ENCODE measurements around the gene CMIP.

CMIP gene

DNA sequence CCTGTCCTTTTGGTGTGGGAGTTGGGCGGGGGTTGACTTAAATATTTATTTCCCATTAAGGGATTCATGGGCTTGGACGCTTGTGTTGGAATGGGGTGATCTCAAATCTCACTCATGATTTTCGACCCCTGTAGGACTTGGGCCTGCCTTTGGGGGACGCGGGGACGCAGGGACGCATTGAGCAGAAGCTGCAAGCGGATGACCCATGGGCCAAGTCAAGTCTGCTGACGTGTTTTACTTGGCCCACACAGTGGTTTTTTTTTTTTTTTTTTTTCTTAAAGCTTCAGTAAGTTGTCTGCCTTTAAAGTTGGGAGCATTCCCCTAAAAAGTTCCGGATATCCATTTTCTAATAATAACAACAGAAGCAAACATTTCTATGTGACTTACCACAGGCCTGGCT lies 28.9 kb downstream of the CMIP start:
- TF ChIP-seq, protein P1, sequence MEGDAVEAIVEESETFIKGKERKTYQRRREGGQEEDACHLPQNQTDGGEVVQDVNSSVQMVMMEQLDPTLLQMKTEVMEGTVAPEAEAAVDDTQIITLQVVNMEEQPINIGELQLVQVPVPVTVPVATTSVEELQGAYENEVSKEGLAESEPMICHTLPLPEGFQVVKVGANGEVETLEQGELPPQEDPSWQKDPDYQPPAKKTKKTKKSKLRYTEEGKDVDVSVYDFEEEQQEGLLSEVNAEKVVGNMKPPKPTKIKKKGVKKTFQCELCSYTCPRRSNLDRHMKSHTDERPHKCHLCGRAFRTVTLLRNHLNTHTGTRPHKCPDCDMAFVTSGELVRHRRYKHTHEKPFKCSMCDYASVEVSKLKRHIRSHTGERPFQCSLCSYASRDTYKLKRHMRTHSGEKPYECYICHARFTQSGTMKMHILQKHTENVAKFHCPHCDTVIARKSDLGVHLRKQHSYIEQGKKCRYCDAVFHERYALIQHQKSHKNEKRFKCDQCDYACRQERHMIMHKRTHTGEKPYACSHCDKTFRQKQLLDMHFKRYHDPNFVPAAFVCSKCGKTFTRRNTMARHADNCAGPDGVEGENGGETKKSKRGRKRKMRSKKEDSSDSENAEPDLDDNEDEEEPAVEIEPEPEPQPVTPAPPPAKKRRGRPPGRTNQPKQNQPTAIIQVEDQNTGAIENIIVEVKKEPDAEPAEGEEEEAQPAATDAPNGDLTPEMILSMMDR (IDR thresholded peaks at IDR 0.05; ENCODE audit: low read depth, low read length, missing control alignments), result no peak
- no peak overlapping the region for H3K4me3 ChIP-seq (ENCODE audit: low read depth, low read length)
- H3K36me3 ChIP-seq (replicated peaks), result no peaks in the 10 kb centered on the region
- no peaks in the 10 kb centered on the region for H3K27me3 ChIP-seq (replicated peaks)
- in situ Hi-C loops (cut with HindIII; ENCODE audit: low pct_ligation_motif_present, low sequenced_read_pairs), result no loop called here
- DNase-seq, result peak; percentile 52
- H3K27ac ChIP-seq, result peak overlapping the region; percentile 65

DNA sequence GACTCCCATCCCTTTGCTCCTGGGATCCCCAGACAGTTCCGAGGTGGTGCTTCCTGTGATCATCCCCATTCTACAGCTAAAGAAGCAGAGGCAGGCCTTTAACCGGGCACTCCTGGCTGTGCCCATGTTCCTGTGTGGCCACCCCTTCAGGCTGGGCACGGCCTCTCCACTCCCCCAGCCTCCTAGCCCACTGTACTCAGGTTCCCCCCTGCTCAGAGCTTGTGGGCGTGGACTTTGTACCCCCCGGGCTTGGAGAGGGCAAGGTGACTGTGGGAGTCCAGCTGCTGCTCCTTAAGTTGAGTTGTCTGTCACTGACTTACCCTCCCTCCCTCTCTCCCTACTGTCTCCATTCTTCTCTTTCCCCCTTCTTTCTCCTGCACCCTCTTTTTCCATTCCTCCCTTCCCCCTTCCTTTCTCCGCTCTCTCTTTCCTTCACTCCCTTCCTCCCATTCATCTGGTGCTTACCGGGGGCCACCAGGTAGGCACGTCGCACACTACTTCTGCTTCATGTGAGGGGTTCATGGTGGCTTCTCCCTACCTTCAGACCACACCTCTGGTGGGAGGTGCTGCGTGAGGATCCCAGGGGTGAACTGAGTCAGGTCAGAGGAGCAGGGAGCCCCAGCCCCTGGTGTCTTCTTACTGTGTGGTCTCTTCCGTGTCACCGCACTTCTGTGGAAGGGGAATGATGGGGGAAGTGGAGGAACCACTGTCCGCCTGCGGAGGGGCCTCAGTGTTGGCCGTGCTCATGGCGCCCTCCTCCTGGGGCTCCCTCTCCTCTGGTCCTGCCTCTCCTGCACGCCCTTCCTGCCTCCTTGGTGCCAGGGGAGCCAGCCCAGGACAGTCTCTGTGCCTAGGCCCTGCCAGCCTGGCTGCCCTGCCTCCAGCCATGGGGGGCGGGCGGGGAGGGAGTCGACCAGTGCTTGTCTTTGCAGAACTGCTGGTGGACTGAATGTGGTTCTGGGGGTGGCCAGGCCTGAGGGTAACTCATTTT lies 29.7 kb downstream of the CMIP start:
- in situ Hi-C loops (cut with HindIII; ENCODE audit: low pct_ligation_motif_present, low sequenced_read_pairs), result no loop called here
- no peak for DNase-seq
- TF ChIP-seq, protein P1 (IDR thresholded peaks at IDR 0.05; ENCODE audit: low read depth, low read length, missing control alignments), result no peak
- peak overlapping the region; percentile 65 for H3K27ac ChIP-seq
- no peaks in the 10 kb centered on the region for H3K27me3 ChIP-seq (replicated peaks)
- H3K4me3 ChIP-seq (ENCODE audit: low read depth, low read length), result no peak overlapping the region
- H3K36me3 ChIP-seq (replicated peaks), result no peaks in the 10 kb centered on the region

DNA sequence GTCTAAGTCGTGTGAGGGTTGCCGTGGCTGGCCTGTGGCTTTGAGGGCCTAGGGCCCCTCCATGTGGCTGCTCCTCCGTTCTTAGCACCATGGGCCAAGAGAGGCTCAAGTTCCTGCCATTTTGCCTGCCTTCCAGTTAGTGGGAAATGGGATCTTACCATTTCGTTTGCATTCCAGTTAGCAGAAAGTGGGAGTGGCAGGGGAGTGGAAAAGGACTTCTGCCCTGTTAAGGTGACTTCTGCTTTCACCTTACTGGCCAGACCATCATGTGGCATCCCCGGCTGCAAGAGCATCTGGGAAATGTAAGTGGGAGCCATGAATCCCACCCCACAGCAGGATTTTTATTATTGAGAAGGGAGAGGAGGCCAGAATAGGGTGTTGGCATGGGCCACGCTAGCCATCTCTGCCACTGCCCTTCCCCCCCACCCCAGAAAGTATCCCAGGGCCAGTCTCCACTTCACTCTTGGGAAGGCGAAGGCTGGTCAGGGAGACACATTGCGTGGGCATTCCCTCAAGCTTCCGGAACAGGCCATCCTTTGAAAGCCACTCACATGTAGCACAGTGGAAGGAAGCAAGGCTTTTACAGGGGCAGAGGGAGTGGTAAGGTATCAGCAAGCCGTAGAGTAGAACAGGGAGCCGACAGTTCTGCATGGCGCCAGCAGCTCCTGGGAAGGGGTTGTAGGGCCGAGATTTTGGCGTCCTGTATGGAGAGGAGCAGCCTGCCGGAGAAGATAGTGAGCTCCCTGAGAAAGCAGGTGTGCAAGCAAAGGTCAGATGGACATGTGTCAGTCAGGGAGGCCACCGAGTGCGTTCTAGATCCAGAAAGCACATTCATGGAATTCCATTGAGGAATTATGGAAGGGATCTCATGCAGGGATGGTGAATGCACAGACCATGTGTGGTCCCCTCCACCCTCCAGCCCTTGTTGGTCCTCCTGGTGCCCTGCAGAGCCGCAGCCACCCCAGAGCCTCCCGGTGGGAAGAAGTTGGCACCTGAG lies 33.4 kb downstream of the CMIP start:
- Histone ChIP-seq H3K36me3 (replicated peaks) (no peaks in the 10 kb centered on the region), H3K27ac (no peak overlapping the region), H3K27me3 (replicated peaks) (no peaks in the 10 kb centered on the region), H3K4me3 (ENCODE audit: low read depth, low read length) (no peak overlapping the region)
- no peak for DNase-seq
- TF ChIP-seq, protein P1 (IDR thresholded peaks at IDR 0.05; ENCODE audit: low read depth, low read length, missing control alignments), result no peak
- in situ Hi-C loops (cut with HindIII; ENCODE audit: low pct_ligation_motif_present, low sequenced_read_pairs), result loop anchor here (25.0 kb wide), 1 partner anchor 234 kb away; no protein-coding TSS in a partner anchor

DNA sequence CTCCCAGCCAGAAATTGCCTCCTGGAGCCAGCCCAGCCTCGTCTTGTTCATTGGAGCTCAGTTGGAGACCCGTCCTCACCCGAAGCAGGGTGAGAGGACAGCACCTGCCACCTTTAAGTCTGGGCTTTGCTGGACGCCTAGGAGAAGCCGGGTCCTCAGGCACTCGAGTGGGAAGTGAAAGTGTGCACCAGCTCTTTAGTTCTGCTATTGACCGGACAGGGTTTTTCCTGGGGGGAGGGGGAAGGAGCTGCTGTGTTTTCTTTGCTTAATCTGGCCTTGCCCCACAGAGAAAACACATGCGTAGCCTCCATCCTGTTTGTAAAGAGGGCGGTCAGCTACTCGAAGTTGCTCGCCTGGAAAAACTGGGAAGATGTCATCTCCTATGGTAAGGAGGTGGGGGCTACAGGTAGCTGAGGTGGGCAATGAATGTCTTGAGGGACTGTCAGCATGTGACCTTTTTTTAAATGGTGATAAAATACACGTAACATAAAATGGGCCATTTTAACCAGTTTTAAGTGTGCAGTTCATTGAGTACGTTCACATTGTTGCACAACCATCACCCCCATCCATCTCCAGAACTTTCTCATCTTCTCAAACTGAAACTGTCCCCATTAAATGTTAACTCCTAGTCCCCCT lies 34.4 kb downstream of the CMIP start:
- in situ Hi-C loops (cut with HindIII; ENCODE audit: low pct_ligation_motif_present, low sequenced_read_pairs), result loop anchor here (25.0 kb wide), 1 partner anchor 233 kb away; no protein-coding TSS in a partner anchor
- Histone ChIP-seq H3K4me3 (ENCODE audit: low read depth, low read length) (no peak overlapping the region), H3K27ac (no peak overlapping the region), H3K27me3 (replicated peaks) (no peaks in the 10 kb centered on the region), H3K36me3 (replicated peaks) (no peaks in the 10 kb centered on the region)
- TF ChIP-seq, protein P1 (IDR thresholded peaks at IDR 0.05; ENCODE audit: low read depth, low read length, missing control alignments), result no peak
- peak; percentile 53 for DNase-seq

DNA sequence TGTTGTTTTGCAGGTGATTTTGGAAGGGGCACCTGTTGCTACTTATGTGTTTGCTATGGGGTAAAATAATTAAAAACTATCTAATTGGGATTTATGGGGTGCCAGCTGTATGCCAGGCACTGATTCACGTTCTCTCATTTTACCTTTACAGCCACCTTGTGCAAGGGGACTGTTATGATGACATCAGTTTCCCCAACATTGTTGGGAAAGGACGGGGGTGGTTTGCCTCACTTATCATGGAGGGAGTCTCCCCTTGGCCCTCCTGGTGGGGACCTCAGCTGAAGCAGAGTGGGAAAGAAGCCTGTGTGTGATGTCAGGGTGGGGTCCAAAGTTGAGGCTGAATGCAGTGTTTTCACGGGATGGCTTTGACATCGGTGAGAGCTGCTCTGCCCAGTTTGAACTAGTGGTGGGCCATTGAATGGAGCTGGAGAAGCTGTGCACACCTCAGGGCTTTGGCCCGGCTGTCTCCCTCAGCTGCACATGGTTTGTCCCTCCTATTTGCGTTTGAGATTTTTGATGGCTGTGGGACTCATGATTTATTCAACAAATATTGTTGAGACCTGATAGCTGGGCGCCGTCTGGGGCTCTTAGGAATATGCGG lies 36.1 kb downstream of the CMIP start:
- in situ Hi-C loops (cut with HindIII; ENCODE audit: low pct_ligation_motif_present, low sequenced_read_pairs), result loop anchor here (25.0 kb wide), 1 partner anchor 232 kb away; no protein-coding TSS in a partner anchor
- no peaks in the 10 kb centered on the region for H3K36me3 ChIP-seq (replicated peaks)
- TF ChIP-seq, protein P1 (IDR thresholded peaks at IDR 0.05; ENCODE audit: low read depth, low read length, missing control alignments), result no peak
- peak overlapping the region; percentile 13 for H3K27ac ChIP-seq
- H3K4me3 ChIP-seq (ENCODE audit: low read depth, low read length), result no peak overlapping the region
- no peaks in the 10 kb centered on the region for H3K27me3 ChIP-seq (replicated peaks)
- no peak for DNase-seq
